Measurements from ENCODE around the gene USP24. TPM values are rescaled to one million over a fixed set of nuclear protein-coding genes. Genes with fewer than 3 reads are reported as not detected.

The USP24 gene
- total RNA-seq, 4 donors from 2014 or later = 27.7 to 84.0 (median 30.2) TPM

DNA sequence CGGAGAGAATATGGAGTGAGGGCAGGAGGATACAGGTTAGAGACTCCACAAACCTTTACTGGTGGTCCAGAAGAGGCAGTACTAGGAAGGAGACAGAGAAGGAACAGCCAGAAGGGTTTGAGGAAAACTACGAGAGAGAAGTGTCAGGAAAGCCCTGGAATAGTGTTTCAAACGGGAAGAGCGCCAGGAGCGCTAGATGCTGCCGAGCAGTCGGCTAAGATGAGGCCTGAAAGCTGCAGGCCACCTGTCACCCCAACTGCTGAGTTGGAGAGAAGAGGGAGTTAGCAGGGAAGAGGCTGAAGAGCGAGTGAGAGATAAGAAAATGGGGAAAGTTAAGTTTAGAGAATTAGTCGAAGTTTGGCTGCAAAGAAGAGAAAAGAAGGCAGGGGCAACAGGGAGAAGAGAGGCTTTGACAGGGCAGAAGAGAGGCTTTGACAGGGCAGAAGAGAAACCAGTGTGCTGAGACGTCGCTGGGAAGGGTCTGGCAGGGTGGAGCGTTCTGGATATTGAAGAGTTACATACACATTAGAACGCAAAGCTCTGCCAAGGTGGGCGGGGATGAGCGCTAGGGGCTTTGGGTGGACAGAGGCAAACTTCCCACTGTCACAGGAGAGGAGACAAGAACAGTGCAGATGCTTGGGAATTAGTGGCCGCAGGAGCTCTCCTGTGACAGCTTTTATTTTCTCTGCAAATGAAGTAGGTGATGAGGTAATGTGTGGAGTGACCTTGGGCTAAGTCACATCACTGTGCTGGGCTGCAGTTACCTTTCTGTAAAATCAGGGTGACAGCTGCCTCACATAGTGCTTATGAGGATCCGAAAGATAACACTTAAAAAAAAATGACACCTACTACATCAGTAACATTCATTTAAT lies 144.6 kb downstream of the USP24 start:
- no peak overlapping the region for H3K4me3 ChIP-seq
- H3K9me3 ChIP-seq = no peaks in the 10 kb centered on the region
- no peak overlapping the region for H3K27ac ChIP-seq
- DNase-seq (ENCODE audit: low spot score in 2 of 2) = no peak
- peaks cover 87% of the 10 kb centered on the region for H3K36me3 ChIP-seq
- no peaks in the 10 kb centered on the region for H3K4me1 ChIP-seq
- TF ChIP-seq EP300 (IDR thresholded peaks at IDR 0.05) (no peak), POLR2A (IDR thresholded peaks at IDR 0.05) (no peak), POLR2AphosphoS5 (IDR thresholded peaks at IDR 0.05) (no peak)
- TF ChIP-seq, protein P1, sequence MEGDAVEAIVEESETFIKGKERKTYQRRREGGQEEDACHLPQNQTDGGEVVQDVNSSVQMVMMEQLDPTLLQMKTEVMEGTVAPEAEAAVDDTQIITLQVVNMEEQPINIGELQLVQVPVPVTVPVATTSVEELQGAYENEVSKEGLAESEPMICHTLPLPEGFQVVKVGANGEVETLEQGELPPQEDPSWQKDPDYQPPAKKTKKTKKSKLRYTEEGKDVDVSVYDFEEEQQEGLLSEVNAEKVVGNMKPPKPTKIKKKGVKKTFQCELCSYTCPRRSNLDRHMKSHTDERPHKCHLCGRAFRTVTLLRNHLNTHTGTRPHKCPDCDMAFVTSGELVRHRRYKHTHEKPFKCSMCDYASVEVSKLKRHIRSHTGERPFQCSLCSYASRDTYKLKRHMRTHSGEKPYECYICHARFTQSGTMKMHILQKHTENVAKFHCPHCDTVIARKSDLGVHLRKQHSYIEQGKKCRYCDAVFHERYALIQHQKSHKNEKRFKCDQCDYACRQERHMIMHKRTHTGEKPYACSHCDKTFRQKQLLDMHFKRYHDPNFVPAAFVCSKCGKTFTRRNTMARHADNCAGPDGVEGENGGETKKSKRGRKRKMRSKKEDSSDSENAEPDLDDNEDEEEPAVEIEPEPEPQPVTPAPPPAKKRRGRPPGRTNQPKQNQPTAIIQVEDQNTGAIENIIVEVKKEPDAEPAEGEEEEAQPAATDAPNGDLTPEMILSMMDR (IDR thresholded peaks at IDR 0.05) = no peak
- WGBS = 81% methylated on average over 17 of the region's 17 CpGs
- H3K27me3 ChIP-seq = no peaks in the 10 kb centered on the region

GRCh38 chr1:55069280-55069679 lies 145.9 kb downstream of the USP24 start:
- TF ChIP-seq, protein P1 (IDR thresholded peaks at IDR 0.05) = no peak
- no peak for TF ChIP-seq POLR2AphosphoS5 (IDR thresholded peaks at IDR 0.05)
- TF ChIP-seq POLR2A (IDR thresholded peaks at IDR 0.05) = no peak
- no peak for TF ChIP-seq EP300 (IDR thresholded peaks at IDR 0.05)
- WGBS = 89% methylated on average over 7 of the region's 7 CpGs
- no peak for DNase-seq (ENCODE audit: low spot score in 2 of 2)
- Histone ChIP-seq H3K4me3 (no peak overlapping the region), H3K27me3 (no peaks in the 10 kb centered on the region), H3K36me3 (peaks cover 74% of the 10 kb centered on the region), H3K27ac (no peak overlapping the region), H3K9me3 (no peaks in the 10 kb centered on the region), H3K4me1 (peaks cover 11% of the 10 kb centered on the region)

GRCh38 chr1:55068638-55069037 lies 146.5 kb downstream of the USP24 start:
- 93% methylated on average over 9 of the region's 9 CpGs for WGBS
- no peak overlapping the region for H3K27ac ChIP-seq
- H3K9me3 ChIP-seq = no peaks in the 10 kb centered on the region
- H3K4me1 ChIP-seq = peaks cover 17% of the 10 kb centered on the region
- H3K27me3 ChIP-seq = no peaks in the 10 kb centered on the region
- H3K4me3 ChIP-seq = no peak overlapping the region
- DNase-seq (ENCODE audit: low spot score in 2 of 2) = no peak
- peaks cover 68% of the 10 kb centered on the region for H3K36me3 ChIP-seq
- TF ChIP-seq POLR2AphosphoS5 (IDR thresholded peaks at IDR 0.05) = no peak
- TF ChIP-seq, protein P1 (IDR thresholded peaks at IDR 0.05) = no peak
- no peak for TF ChIP-seq EP300 (IDR thresholded peaks at IDR 0.05)
- no peak for TF ChIP-seq POLR2A (IDR thresholded peaks at IDR 0.05)

GRCh38 chr1:55067914-55068313 lies 147.2 kb downstream of the USP24 start:
- Histone ChIP-seq H3K27me3 (no peaks in the 10 kb centered on the region), H3K4me3 (no peak overlapping the region), H3K9me3 (no peaks in the 10 kb centered on the region), H3K4me1 (peaks cover 17% of the 10 kb centered on the region), H3K27ac (no peak overlapping the region), H3K36me3 (peaks cover 61% of the 10 kb centered on the region)
- TF ChIP-seq POLR2AphosphoS5 (IDR thresholded peaks at IDR 0.05) = no peak
- TF ChIP-seq EP300 (IDR thresholded peaks at IDR 0.05) = no peak
- TF ChIP-seq, protein P1 (IDR thresholded peaks at IDR 0.05) = no peak
- no peak for TF ChIP-seq POLR2A (IDR thresholded peaks at IDR 0.05)
- WGBS = 61% methylated on average over 1 of the region's 1 CpG
- no peak for DNase-seq (ENCODE audit: low spot score in 2 of 2)

GRCh38 chr1:55067022-55067778 lies 148.0 kb downstream of the USP24 start:
- no peak for DNase-seq (ENCODE audit: low spot score in 2 of 2)

More at GRCh38 chr1:55067022-55067778, 148.0 kb downstream of the USP24 start:
- Histone ChIP-seq H3K27me3 (no peaks in the 10 kb centered on the region), H3K9me3 (no peaks in the 10 kb centered on the region), H3K4me3 (no peak overlapping the region), H3K36me3 (peaks cover 54% of the 10 kb centered on the region), H3K4me1 (peaks cover 17% of the 10 kb centered on the region), H3K27ac (no peak overlapping the region)
- WGBS = 86% methylated on average over 17 of the region's 17 CpGs
- TF ChIP-seq, protein P1 (IDR thresholded peaks at IDR 0.05) = no peak
- no peak for TF ChIP-seq POLR2A (IDR thresholded peaks at IDR 0.05)
